ENCODE data around the gene PRKACA.

PRKACA gene

DNA sequence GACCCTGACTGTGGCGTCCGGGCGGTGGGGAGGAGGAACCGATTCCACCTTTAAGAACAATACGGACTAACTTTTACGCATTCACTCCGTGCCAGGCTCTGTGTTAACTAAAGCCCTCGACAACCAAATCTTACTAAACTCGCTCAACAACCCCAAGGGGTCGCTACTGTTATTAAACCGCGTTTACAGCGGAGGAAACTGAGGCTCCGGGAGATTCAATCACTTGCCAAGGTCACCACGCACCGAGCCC lies 28.2 kb downstream of the PRKACA start:
- no peak for DNase-seq (ENCODE audit: extremely low read depth, low read depth)
- H3K4me3 ChIP-seq (replicated peaks; ENCODE audit: low read depth, low read length) = peak overlapping the region; percentile 47
- TF ChIP-seq CTCF (IDR thresholded peaks at IDR 0.05; ENCODE audit: low read depth, low read length, missing control alignments) = peak; percentile 12

DNA sequence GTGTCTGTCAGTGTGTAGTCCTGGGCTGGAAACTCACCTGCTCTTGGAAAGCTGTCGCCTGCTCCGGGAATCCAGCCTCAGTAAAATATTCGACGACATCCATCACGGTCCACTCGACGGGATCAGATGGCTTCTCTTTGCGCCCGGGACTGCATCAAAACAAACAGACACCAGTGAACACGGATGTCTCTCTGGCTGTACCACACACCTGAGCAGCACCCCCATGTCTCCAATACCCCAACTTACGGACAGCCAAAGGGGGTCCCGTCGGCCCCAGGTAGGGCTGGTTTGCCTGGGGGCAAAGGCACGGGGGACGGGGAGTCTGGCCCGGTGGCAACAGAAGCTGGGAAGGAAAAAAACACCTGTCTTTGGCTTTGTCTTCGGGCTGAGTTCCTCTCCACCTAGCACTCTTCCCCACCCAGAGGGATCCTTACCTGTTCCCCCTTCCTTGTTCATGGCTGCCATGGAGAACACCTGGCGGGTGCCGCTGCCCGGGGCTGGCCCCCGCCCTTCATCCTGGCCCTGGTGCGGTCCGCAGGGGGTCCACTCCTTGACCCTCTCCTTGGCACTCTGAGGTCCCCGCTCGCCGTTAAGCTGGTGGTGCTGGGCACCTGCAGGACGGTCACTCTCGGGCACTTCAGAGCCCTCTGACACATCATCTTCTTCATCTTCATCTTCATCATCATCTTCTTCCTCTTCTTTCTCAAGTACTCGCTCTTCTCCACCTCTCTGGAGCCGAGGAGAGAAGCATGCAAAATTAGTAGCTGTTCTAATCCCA lies 28.7 kb downstream of the PRKACA start:
- no peak for TF ChIP-seq CTCF (IDR thresholded peaks at IDR 0.05; ENCODE audit: low read depth, low read length, missing control alignments)
- DNase-seq (ENCODE audit: extremely low read depth, low read depth) = no peak
- peak overlapping the region; percentile 47 for H3K4me3 ChIP-seq (replicated peaks; ENCODE audit: low read depth, low read length)

DNA sequence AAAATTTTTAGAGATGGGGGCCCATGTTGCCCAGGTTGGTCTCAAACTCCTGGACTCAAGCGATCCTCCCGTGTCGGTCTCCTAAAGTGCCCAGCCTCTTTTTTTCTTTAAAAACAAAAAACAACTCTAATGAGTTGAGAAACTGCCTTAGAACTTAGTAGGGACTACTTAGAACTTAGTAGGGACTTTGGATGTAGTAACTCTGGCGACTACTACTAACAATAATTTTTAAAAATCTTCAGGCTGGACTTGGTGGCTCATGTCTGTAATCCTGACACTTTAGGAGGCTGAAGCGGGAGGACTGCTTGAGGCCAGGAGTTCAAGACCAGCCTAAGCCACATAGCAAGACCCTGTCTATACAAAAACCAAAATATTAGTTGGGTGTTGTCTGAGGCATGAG lies 31.5 kb downstream of the PRKACA start:
- no peak for TF ChIP-seq CTCF (IDR thresholded peaks at IDR 0.05; ENCODE audit: low read depth, low read length, missing control alignments)
- no peak overlapping the region for H3K4me3 ChIP-seq (replicated peaks; ENCODE audit: low read depth, low read length)
- DNase-seq (ENCODE audit: extremely low read depth, low read depth) = no peak

GRCh38 chr19:14085309-14085995 lies 32.1 kb downstream of the PRKACA start, which contains the start of gene C19orf67:
C19orf67 (minus strand) TSS chr19:14085783; CDS start chr19:14085627, 156 bp downstream.
- H3K4me3 ChIP-seq (replicated peaks; ENCODE audit: low read depth, low read length) = no peak within 1 kb of the TSS
- DNase-seq (ENCODE audit: extremely low read depth, low read depth) = no peak

DNA sequence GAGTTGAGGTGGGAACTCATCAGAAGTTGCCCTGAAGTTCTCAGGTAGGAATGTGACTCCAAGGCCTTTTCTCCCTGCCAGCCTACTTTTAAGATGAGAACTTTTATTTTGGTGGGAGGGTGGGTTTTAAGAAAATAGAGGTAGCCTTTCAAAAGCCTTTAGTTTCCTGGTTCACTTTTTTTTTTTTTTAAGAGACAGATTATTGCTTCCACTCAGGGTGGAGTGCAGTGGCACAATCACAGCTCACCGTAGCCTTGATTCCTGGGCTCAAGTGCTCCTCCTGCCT lies 34.9 kb downstream of the PRKACA start:
- TF ChIP-seq CTCF (IDR thresholded peaks at IDR 0.05; ENCODE audit: low read depth, low read length, missing control alignments) = no peak
- no peak for DNase-seq (ENCODE audit: extremely low read depth, low read depth)
- H3K4me3 ChIP-seq (replicated peaks; ENCODE audit: low read depth, low read length) = no peak overlapping the region

More at GRCh38 chr19:14085309-14085995, 32.1 kb downstream of the PRKACA start, which contains the start of gene C19orf67:
- no peak for TF ChIP-seq CTCF (IDR thresholded peaks at IDR 0.05; ENCODE audit: low read depth, low read length, missing control alignments)

DNA sequence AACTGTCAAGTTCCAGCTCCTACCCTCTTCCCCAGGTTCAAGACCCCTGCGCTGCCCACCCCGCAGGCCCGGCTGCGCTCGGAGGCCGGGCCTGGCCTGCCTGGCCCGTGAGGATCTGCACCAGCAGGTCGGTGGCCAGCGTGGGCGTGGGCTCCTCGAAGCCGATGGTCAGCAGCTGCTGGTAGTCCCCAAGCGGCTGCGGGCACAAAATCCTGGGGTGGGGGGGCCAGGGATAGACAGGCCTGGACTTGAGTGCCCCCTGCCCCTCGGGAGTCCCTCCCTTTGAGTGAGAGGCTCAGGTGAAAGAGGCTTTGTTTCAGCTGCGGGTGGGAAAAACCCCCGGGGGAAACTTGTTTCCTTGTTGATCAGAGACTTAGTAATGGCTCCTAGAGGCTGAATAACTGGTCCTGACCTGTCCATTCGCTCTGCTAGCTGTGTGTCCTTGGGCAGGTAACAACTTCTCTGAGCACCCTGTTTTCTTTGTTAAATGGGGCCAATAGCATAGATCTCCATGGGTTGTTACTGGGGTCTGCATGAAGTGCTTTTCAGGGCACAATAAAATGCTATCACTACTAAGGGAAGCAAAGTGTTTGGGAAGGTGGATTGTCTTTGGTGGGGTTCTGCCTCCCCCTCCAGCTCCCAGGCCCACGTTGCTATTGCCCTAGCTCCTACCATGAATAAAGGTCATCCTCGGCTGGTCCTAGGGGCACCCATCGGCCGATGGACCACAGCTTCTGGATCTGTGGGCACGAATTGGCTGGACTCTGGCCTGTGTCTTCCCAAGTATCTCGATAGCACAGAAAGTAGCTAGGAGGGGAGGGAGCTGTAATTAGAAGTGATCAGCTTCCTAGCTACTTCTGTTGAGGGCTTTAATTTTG lies 35.5 kb downstream of the PRKACA start:
- peak overlapping the region; percentile 80 for H3K4me3 ChIP-seq (replicated peaks; ENCODE audit: low read depth, low read length)
- TF ChIP-seq CTCF (IDR thresholded peaks at IDR 0.05; ENCODE audit: low read depth, low read length, missing control alignments) = no peak
- DNase-seq (ENCODE audit: extremely low read depth, low read depth) = no peak

Data from HFF-Myc (cell line).